Activated CD4-positive, alpha-beta T cell treated with anti-CD3 and anti-CD28 coated beads, Interleukin-2, amount 50 U/mL, for 1 hour (primary cell): ENCODE data around the gene CERS6.
"Not testable (repeated sequence)": the region's sequence is repeated elsewhere in the genome, so short reads cannot be mapped to it uniquely, and the experiment has no call there.

ENCODE experiments used
- DNase-seq: peaks from one replicate; pipeline ENCODE4 v3.0.0-alpha.2; 2020

The CERS6 gene

GRCh38 chr2:168748461-168748860 is 292.4 kb downstream of the CERS6 start:
- DNase-seq: no peak

GRCh38 chr2:168749297-168749696 is 293.2 kb downstream of the CERS6 start:
- DNase-seq: no peak

GRCh38 chr2:168751104-168751740 is 295.1 kb downstream of the CERS6 start:
- DNase-seq: peak; percentile 7

GRCh38 chr2:168752361-168752760 is 296.3 kb downstream of the CERS6 start:
- no peak for DNase-seq

- DNase-seq: no peak
Measured at GRCh38 chr2:168753765-168754329, 297.8 kb downstream of the CERS6 start.

- DNase-seq: no peak
Measured at GRCh38 chr2:168757223-168757622, 301.2 kb downstream of the CERS6 start.

GRCh38 chr2:168758970-168759820 is 303.1 kb downstream of the CERS6 start:
- no peak for DNase-seq

GRCh38 chr2:168765401-168765800 is 309.3 kb downstream of the CERS6 start:
- no peak for DNase-seq

- DNase-seq: no peak
Measured at GRCh38 chr2:168766600-168766999, 310.5 kb downstream of the CERS6 start.

- no peak for DNase-seq
Measured at GRCh38 chr2:168767258-168767657, 311.2 kb downstream of the CERS6 start.

- not testable (repeated sequence) for DNase-seq
Measured at GRCh38 chr2:168768357-168768756, 312.3 kb downstream of the CERS6 start.

- DNase-seq: no peak
Measured at GRCh38 chr2:168770796-168771195, 314.7 kb downstream of the CERS6 start.

- no peak for DNase-seq
Measured at GRCh38 chr2:168772704-168773103, 316.6 kb downstream of the CERS6 start.

GRCh38 chr2:168773128-168773527 is 317.1 kb downstream of the CERS6 start:
- DNase-seq: no peak

- DNase-seq: no peak
Measured at GRCh38 chr2:168773719-168774521, 317.8 kb downstream of the CERS6 start.

- DNase-seq: no peak
Measured at GRCh38 chr2:168775837-168776236, 319.8 kb downstream of the CERS6 start.

GRCh38 chr2:168780669-168781071 is 324.6 kb downstream of the CERS6 start:
- no peak for DNase-seq

GRCh38 chr2:168781191-168781817 is 325.2 kb downstream of the CERS6 start:
- no peak for DNase-seq

GRCh38 chr2:168782271-168782670 is 326.2 kb downstream of the CERS6 start:
- DNase-seq: no peak

- DNase-seq: no peak
Measured at GRCh38 chr2:168784993-168785392, 328.9 kb downstream of the CERS6 start.

- DNase-seq: no peak
Measured at GRCh38 chr2:168787098-168787781, 331.2 kb downstream of the CERS6 start.

- no peak for DNase-seq
Measured at GRCh38 chr2:168787782-168788376, 331.8 kb downstream of the CERS6 start.
